CD14-positive monocyte (primary cell): Measurements from ENCODE around the gene STPG1. TPM values are rescaled to one million over a fixed set of nuclear protein-coding genes. Genes with fewer than 3 reads are reported as not detected.

ENCODE experiments used
- DNase-seq, 3 donors: peaks; one replicate each; pipeline ENCODE4 v3.0.0-alpha.2; 2011 to 2022
- H2AFZ ChIP-seq: 2 replicates; pipeline ENCODE4 v1.6.0; 2012; ENCODE audit warnings: mild to moderate bottlenecking, low read depth, low read length, inconsistent platforms; ENCODE audit not compliant: insufficient read depth, poor library complexity, severe bottlenecking
- H3K27ac ChIP-seq, 2 donors: 1 replicate in 1 of 2; 2 replicates in 1 of 2; pipeline ENCODE4 v1.5.1; 2012 to 2013; ENCODE audit warnings: low read length in 2 of 2, control low read depth in 1 of 2, inconsistent platforms in 1 of 2, low read depth in 1 of 2, mild to moderate bottlenecking in 1 of 2
- H3K27me3 ChIP-seq, 2 donors: one replicate each; pipeline versions ENCODE4 v1.6.0 to v1.6.1; 2011 to 2013; ENCODE audit warnings: low read length in 2 of 2; ENCODE audit not compliant: control insufficient read depth in 2 of 2, insufficient read depth in 2 of 2
- H3K36me3 ChIP-seq, 2 donors: replicated peaks in 1 of 2; 1 replicate in 1 of 2; 2 replicates in 1 of 2; pipeline versions ENCODE4 v1.5.1 to v1.6.1; 2012 to 2013; ENCODE audit warnings: low read length in 2 of 2, control low read depth in 1 of 2, inconsistent platforms in 1 of 2, mild to moderate bottlenecking in 1 of 2; ENCODE audit not compliant: insufficient read depth in 2 of 2, control insufficient read depth in 1 of 2
- H3K4me1 ChIP-seq, 2 donors: 1 replicate in 1 of 2; 2 replicates in 1 of 2; pipeline versions ENCODE4 v1.5.1 to v1.6.1; 2012 to 2013; ENCODE audit warnings: low read length in 2 of 2, control low read depth in 1 of 2, inconsistent platforms in 1 of 2, mild to moderate bottlenecking in 1 of 2, moderate library complexity in 1 of 2; ENCODE audit not compliant: insufficient read depth in 2 of 2, control insufficient read depth in 1 of 2
- H3K4me2 ChIP-seq: replicated peaks from 2 replicates; pipeline ENCODE3; 2012; ENCODE audit warnings: low read length, moderate library complexity, mild to moderate bottlenecking; ENCODE audit not compliant: poor library complexity, severe bottlenecking; ENCODE audit errors: extremely low read depth
- H3K4me3 ChIP-seq, 3 experiments: fragments of 200-600 bp in 1 of 3; sonication (generic) in 1 of 3; replicated peaks in 1 of 3; 1 replicate in 2 of 3; 2 replicates in 1 of 3; pipeline ENCODE4 v1.5.1; 2011 to 2013; ENCODE audit warnings: low read length in 3 of 3, mild to moderate bottlenecking in 3 of 3, control low read depth in 2 of 3, low read depth in 2 of 3, inconsistent platforms in 1 of 3, moderate library complexity in 1 of 3
- H3K79me2 ChIP-seq: 2 replicates; pipeline ENCODE4 v1.6.0; 2012; ENCODE audit warnings: mild to moderate bottlenecking, control low read depth, inconsistent platforms, low read length, moderate library complexity; ENCODE audit not compliant: insufficient read depth
- H3K9ac ChIP-seq: 2 replicates; pipeline ENCODE4 v1.6.0; 2017; ENCODE audit warnings: low read length, mild to moderate bottlenecking; ENCODE audit not compliant: insufficient read depth, poor library complexity, severe bottlenecking
- H3K9me3 ChIP-seq, 2 donors: replicated peaks in 1 of 2; 1 replicate in 1 of 2; 2 replicates in 1 of 2; pipeline versions ENCODE4 v1.5.1 to v1.6.1; 2012 to 2013; ENCODE audit warnings: low read length in 2 of 2, control low read depth in 1 of 2; ENCODE audit not compliant: control insufficient read depth in 1 of 2, insufficient read depth in 1 of 2
- H4K20me1 ChIP-seq: 2 replicates; pipeline ENCODE4 v1.6.0; 2012; ENCODE audit warnings: mild to moderate bottlenecking, low read length, control low read depth, moderate library complexity; ENCODE audit not compliant: insufficient read depth
- H3K27ac Mint-ChIP-seq, 7 donors: one replicate each; pipeline ENCODE4 v1.8.0; 2020; ENCODE audit warnings: mild to moderate bottlenecking in 7 of 7, mixed read lengths in 7 of 7, moderate library complexity in 6 of 7, inconsistent platforms in 2 of 7
- H3K27me3 Mint-ChIP-seq, 3 donors: one replicate each; pipeline ENCODE4 v1.8.0; 2021 to 2022; ENCODE audit warnings: low read depth in 3 of 3, mild to moderate bottlenecking in 3 of 3, mixed read lengths in 3 of 3, moderate library complexity in 3 of 3, inconsistent platforms in 1 of 3
- H3K36me3 Mint-ChIP-seq, 2 donors: one replicate each; pipeline ENCODE4 v1.8.0; 2020; ENCODE audit warnings: mixed read lengths in 2 of 2, inconsistent platforms in 1 of 2, mild to moderate bottlenecking in 1 of 2
- H3K4me1 Mint-ChIP-seq: one replicate; pipeline ENCODE4 v1.8.0; 2020; ENCODE audit warnings: mild to moderate bottlenecking, mixed read lengths
- H3K4me3 Mint-ChIP-seq, 2 donors: one replicate each; pipeline ENCODE4 v1.8.0; 2020; ENCODE audit warnings: mild to moderate bottlenecking in 2 of 2, mixed read lengths in 2 of 2, moderate library complexity in 1 of 2
- H3K9me3 Mint-ChIP-seq, 7 donors: one replicate each; pipeline ENCODE4 v1.8.0; 2020 to 2022; ENCODE audit warnings: mixed read lengths in 7 of 7, mild to moderate bottlenecking in 6 of 7, moderate library complexity in 6 of 7, inconsistent platforms in 2 of 7
- WGBS: methylation state at CpG from one replicate; pipeline ENCODE4 v1.1.5; 2013; ENCODE audit warnings: missing lambda C conversion rate; ENCODE audit not compliant: insufficient coverage; 5-methylcytosine and 5-hydroxymethylcytosine counted together
- intact Hi-C, 2 donors: fragments of 100-400 bp; cut with micrococcal nuclease; formaldehyde crosslinking; loops; one replicate each; pipeline versions ENCODE4 v1.15.0 to v1.15.1; 2023
- polyA plus RNA-seq, 3 donors: library from polyadenylated mRNA; depleted of rRNA in 1 of 3; unstranded in 2 of 3; stranded (reverse) in 1 of 3; fragments of 300-500 nt in 2 of 3; fragments of >200 nt in 1 of 3; fragmentation: Illumina TruSeq in 2 of 3; gene quantifications; 1 replicate in 2 of 3; 2 replicates in 1 of 3; pipeline ENCODE4 v1.2.3, GENCODE V29; 2012 to 2021
- TF ChIP-seq, protein P1 (sequence below): fragments of 200-600 bp; IDR thresholded peaks from one replicate; pipeline ENCODE4 v1.8.0; 2022; ENCODE audit warnings: antibody characterized with exemption, mild to moderate bottlenecking

STPG1 gene
- polyA plus RNA-seq, 3 donors = 0.57 to 0.85 (median 0.60) TPM

DNA sequence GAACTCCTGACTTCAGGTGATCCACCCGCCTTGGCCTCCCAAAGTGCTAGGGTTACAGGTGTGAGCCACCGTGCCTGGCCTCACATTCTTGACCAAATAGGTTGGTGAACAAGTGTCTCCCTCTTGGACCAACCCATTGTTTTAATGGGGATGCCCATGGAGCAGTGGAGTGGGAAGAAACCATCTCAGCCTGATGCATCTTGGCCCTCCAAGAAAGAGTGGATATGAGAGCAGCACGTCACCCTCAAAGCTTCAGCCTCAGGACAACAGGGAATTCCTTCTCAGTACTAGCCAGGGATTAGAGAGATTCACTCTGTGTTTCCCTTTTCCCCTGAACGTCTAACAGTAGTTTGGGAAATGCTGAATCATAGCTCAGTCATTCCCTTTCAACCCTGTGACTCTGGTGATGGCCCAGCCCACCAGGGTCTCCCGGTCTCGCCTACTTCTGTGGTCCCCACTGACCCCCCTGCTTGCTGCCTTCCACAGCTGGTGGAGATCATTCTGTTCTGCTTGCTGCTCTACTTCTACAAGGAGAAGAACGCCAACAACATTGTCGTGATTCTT, 39.4 kb upstream of the STPG1 start:
- no peaks in the 10 kb centered on the region for H3K9me3 Mint-ChIP-seq
- Histone ChIP-seq H3K4me3 (no peak overlapping the region), H3K79me2 (no peaks in the 10 kb centered on the region), H3K36me3 (peaks cover 31 to 73% of the 10 kb centered on the region in 2 donors), H3K9me3 (no peaks in the 10 kb centered on the region), H3K4me2 (no peak overlapping the region), H4K20me1 (no peaks in the 10 kb centered on the region), H3K27ac (no peak overlapping the region), H3K4me1 (peaks cover 12 to 21% of the 10 kb centered on the region in 2 donors), H3K9ac (no peak overlapping the region), H3K27me3 (no peaks in the 10 kb centered on the region), H2AFZ (no peak overlapping the region)
- 87% methylated on average over 5 of the region's 8 CpGs for WGBS
- DNase-seq = no peak
- peaks cover 70 to 72% of the 10 kb centered on the region in 2 donors for H3K36me3 Mint-ChIP-seq
- intact Hi-C loops = no loop called here
- H3K4me1 Mint-ChIP-seq = peaks cover 23% of the 10 kb centered on the region
- H3K4me3 Mint-ChIP-seq = no peak overlapping the region
- TF ChIP-seq, protein P1, sequence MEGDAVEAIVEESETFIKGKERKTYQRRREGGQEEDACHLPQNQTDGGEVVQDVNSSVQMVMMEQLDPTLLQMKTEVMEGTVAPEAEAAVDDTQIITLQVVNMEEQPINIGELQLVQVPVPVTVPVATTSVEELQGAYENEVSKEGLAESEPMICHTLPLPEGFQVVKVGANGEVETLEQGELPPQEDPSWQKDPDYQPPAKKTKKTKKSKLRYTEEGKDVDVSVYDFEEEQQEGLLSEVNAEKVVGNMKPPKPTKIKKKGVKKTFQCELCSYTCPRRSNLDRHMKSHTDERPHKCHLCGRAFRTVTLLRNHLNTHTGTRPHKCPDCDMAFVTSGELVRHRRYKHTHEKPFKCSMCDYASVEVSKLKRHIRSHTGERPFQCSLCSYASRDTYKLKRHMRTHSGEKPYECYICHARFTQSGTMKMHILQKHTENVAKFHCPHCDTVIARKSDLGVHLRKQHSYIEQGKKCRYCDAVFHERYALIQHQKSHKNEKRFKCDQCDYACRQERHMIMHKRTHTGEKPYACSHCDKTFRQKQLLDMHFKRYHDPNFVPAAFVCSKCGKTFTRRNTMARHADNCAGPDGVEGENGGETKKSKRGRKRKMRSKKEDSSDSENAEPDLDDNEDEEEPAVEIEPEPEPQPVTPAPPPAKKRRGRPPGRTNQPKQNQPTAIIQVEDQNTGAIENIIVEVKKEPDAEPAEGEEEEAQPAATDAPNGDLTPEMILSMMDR = no peak
- no peaks in the 10 kb centered on the region for H3K27me3 Mint-ChIP-seq
- H3K27ac Mint-ChIP-seq = peak overlapping the region in 2 of 7 donors; percentile 22 to 78

DNA sequence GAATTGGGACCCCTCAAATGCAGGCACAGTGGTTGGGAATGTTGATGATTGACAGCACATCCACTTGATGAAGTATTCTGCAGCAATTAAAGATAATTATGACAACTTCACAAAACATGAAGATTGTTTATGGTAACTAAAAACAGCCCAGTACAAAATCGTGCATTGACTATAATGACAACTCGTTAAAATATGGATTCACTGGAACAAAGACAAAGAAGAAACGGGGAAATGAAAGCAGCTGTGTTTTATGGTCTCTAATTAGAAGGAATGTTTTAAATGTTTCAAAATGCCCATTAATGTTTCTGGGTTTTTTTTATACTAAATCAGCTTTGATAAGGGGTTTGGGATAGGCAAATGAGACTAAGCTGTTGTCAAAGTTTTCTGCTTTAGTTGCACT, 38.2 kb upstream of the STPG1 start:
- Mint-ChIP-seq H3K9me3 (no peaks in the 10 kb centered on the region), H3K4me3 (no peak overlapping the region), H3K27me3 (no peaks in the 10 kb centered on the region), H3K4me1 (peaks cover 23% of the 10 kb centered on the region), H3K27ac (peak overlapping the region in 1 of 7 donors; percentile 1), H3K36me3 (peaks cover 69 to 72% of the 10 kb centered on the region in 2 donors)
- no peak overlapping the region for H3K9ac ChIP-seq
- H4K20me1 ChIP-seq = no peaks in the 10 kb centered on the region
- H2AFZ ChIP-seq = no peak overlapping the region
- no peak overlapping the region for H3K4me2 ChIP-seq
- TF ChIP-seq, protein P1 = no peak
- no peak overlapping the region for H3K27ac ChIP-seq
- H3K79me2 ChIP-seq = no peaks in the 10 kb centered on the region
- intact Hi-C loops = no loop called here
- no CpG with 5 or more reads among the region's 3 CpGs for WGBS
- DNase-seq = no peak
- H3K27me3 ChIP-seq = no peaks in the 10 kb centered on the region
- peaks cover 12 to 21% of the 10 kb centered on the region in 2 donors for H3K4me1 ChIP-seq
- no peaks in the 10 kb centered on the region for H3K9me3 ChIP-seq
- peaks cover 23 to 71% of the 10 kb centered on the region in 2 donors for H3K36me3 ChIP-seq
- H3K4me3 ChIP-seq = no peak overlapping the region
